CD14-positive monocyte (primary cell): Measurements from ENCODE around the gene BUD23. TPM values are rescaled to one million over a fixed set of nuclear protein-coding genes. Genes with fewer than 3 reads are reported as not detected.

ENCODE experiments used
- DNase-seq, 3 donors: peaks; one replicate each; pipeline ENCODE4 v3.0.0-alpha.2; 2011 to 2022
- H2AFZ ChIP-seq: 2 replicates; pipeline ENCODE4 v1.6.0; 2012; ENCODE audit warnings: mild to moderate bottlenecking, low read depth, low read length, inconsistent platforms; ENCODE audit not compliant: insufficient read depth, poor library complexity, severe bottlenecking
- H3K27ac ChIP-seq, 2 donors: 1 replicate in 1 of 2; 2 replicates in 1 of 2; pipeline ENCODE4 v1.5.1; 2012 to 2013; ENCODE audit warnings: low read length in 2 of 2, control low read depth in 1 of 2, inconsistent platforms in 1 of 2, low read depth in 1 of 2, mild to moderate bottlenecking in 1 of 2
- H3K27me3 ChIP-seq, 2 donors: one replicate each; pipeline versions ENCODE4 v1.6.0 to v1.6.1; 2011 to 2013; ENCODE audit warnings: low read length in 2 of 2; ENCODE audit not compliant: control insufficient read depth in 2 of 2, insufficient read depth in 2 of 2
- H3K36me3 ChIP-seq, 2 donors: replicated peaks in 1 of 2; 1 replicate in 1 of 2; 2 replicates in 1 of 2; pipeline versions ENCODE4 v1.5.1 to v1.6.1; 2012 to 2013; ENCODE audit warnings: low read length in 2 of 2, control low read depth in 1 of 2, inconsistent platforms in 1 of 2, mild to moderate bottlenecking in 1 of 2; ENCODE audit not compliant: insufficient read depth in 2 of 2, control insufficient read depth in 1 of 2
- H3K4me1 ChIP-seq, 2 donors: 1 replicate in 1 of 2; 2 replicates in 1 of 2; pipeline versions ENCODE4 v1.5.1 to v1.6.1; 2012 to 2013; ENCODE audit warnings: low read length in 2 of 2, control low read depth in 1 of 2, inconsistent platforms in 1 of 2, mild to moderate bottlenecking in 1 of 2, moderate library complexity in 1 of 2; ENCODE audit not compliant: insufficient read depth in 2 of 2, control insufficient read depth in 1 of 2
- H3K4me2 ChIP-seq: replicated peaks from 2 replicates; pipeline ENCODE3; 2012; ENCODE audit warnings: low read length, moderate library complexity, mild to moderate bottlenecking; ENCODE audit not compliant: poor library complexity, severe bottlenecking; ENCODE audit errors: extremely low read depth
- H3K4me3 ChIP-seq, 3 experiments: fragments of 200-600 bp in 1 of 3; sonication (generic) in 1 of 3; replicated peaks in 1 of 3; 1 replicate in 2 of 3; 2 replicates in 1 of 3; pipeline ENCODE4 v1.5.1; 2011 to 2013; ENCODE audit warnings: low read length in 3 of 3, mild to moderate bottlenecking in 3 of 3, control low read depth in 2 of 3, low read depth in 2 of 3, inconsistent platforms in 1 of 3, moderate library complexity in 1 of 3
- H3K79me2 ChIP-seq: 2 replicates; pipeline ENCODE4 v1.6.0; 2012; ENCODE audit warnings: mild to moderate bottlenecking, control low read depth, inconsistent platforms, low read length, moderate library complexity; ENCODE audit not compliant: insufficient read depth
- H3K9ac ChIP-seq: 2 replicates; pipeline ENCODE4 v1.6.0; 2017; ENCODE audit warnings: low read length, mild to moderate bottlenecking; ENCODE audit not compliant: insufficient read depth, poor library complexity, severe bottlenecking
- H3K9me3 ChIP-seq, 2 donors: replicated peaks in 1 of 2; 1 replicate in 1 of 2; 2 replicates in 1 of 2; pipeline versions ENCODE4 v1.5.1 to v1.6.1; 2012 to 2013; ENCODE audit warnings: low read length in 2 of 2, control low read depth in 1 of 2; ENCODE audit not compliant: control insufficient read depth in 1 of 2, insufficient read depth in 1 of 2
- H4K20me1 ChIP-seq: 2 replicates; pipeline ENCODE4 v1.6.0; 2012; ENCODE audit warnings: mild to moderate bottlenecking, low read length, control low read depth, moderate library complexity; ENCODE audit not compliant: insufficient read depth
- H3K27ac Mint-ChIP-seq, 7 donors: one replicate each; pipeline ENCODE4 v1.8.0; 2020; ENCODE audit warnings: mild to moderate bottlenecking in 7 of 7, mixed read lengths in 7 of 7, moderate library complexity in 6 of 7, inconsistent platforms in 2 of 7
- H3K27me3 Mint-ChIP-seq, 3 donors: one replicate each; pipeline ENCODE4 v1.8.0; 2021 to 2022; ENCODE audit warnings: low read depth in 3 of 3, mild to moderate bottlenecking in 3 of 3, mixed read lengths in 3 of 3, moderate library complexity in 3 of 3, inconsistent platforms in 1 of 3
- H3K36me3 Mint-ChIP-seq, 2 donors: one replicate each; pipeline ENCODE4 v1.8.0; 2020; ENCODE audit warnings: mixed read lengths in 2 of 2, inconsistent platforms in 1 of 2, mild to moderate bottlenecking in 1 of 2
- H3K4me1 Mint-ChIP-seq: one replicate; pipeline ENCODE4 v1.8.0; 2020; ENCODE audit warnings: mild to moderate bottlenecking, mixed read lengths
- H3K4me3 Mint-ChIP-seq, 2 donors: one replicate each; pipeline ENCODE4 v1.8.0; 2020; ENCODE audit warnings: mild to moderate bottlenecking in 2 of 2, mixed read lengths in 2 of 2, moderate library complexity in 1 of 2
- H3K9me3 Mint-ChIP-seq, 7 donors: one replicate each; pipeline ENCODE4 v1.8.0; 2020 to 2022; ENCODE audit warnings: mixed read lengths in 7 of 7, mild to moderate bottlenecking in 6 of 7, moderate library complexity in 6 of 7, inconsistent platforms in 2 of 7
- CTCF ChIP-seq: fragments of 200-600 bp; IDR thresholded peaks from one replicate; pipeline ENCODE4 v1.8.0; 2022; ENCODE audit warnings: antibody characterized with exemption, mild to moderate bottlenecking
- WGBS: methylation state at CpG from one replicate; pipeline ENCODE4 v1.1.5; 2013; ENCODE audit warnings: missing lambda C conversion rate; ENCODE audit not compliant: insufficient coverage; 5-methylcytosine and 5-hydroxymethylcytosine counted together
- intact Hi-C, 2 donors: fragments of 100-400 bp; cut with micrococcal nuclease; formaldehyde crosslinking; loops; one replicate each; pipeline versions ENCODE4 v1.15.0 to v1.15.1; 2023
- polyA plus RNA-seq, 3 donors: library from polyadenylated mRNA; depleted of rRNA in 1 of 3; unstranded in 2 of 3; stranded (reverse) in 1 of 3; fragments of 300-500 nt in 2 of 3; fragments of >200 nt in 1 of 3; fragmentation: Illumina TruSeq in 2 of 3; gene quantifications; 1 replicate in 2 of 3; 2 replicates in 1 of 3; pipeline ENCODE4 v1.2.3, GENCODE V29; 2012 to 2021

Gene BUD23
- polyA plus RNA-seq, 3 donors: 44.5 to 51.9 (median 51.1) TPM

- Histone ChIP-seq H3K9ac (no peak overlapping the region), H2AFZ (no peak overlapping the region), H4K20me1 (no peaks in the 10 kb centered on the region), H3K27ac (no peak overlapping the region), H3K36me3 (no peaks in the 10 kb centered on the region), H3K4me2 (no peak overlapping the region), H3K9me3 (peaks cover 20 to 24% of the 10 kb centered on the region in 2 donors), H3K79me2 (no peaks in the 10 kb centered on the region), H3K4me1 (peaks cover 5 to 10% of the 10 kb centered on the region in 2 donors), H3K4me3 (no peak overlapping the region), H3K27me3 (peaks cover 16 to 36% of the 10 kb centered on the region in 2 donors)
- intact Hi-C loops: no loop called here
- Mint-ChIP-seq H3K4me1 (peaks cover 16% of the 10 kb centered on the region), H3K36me3 (peaks cover 0 to 2% of the 10 kb centered on the region in 2 donors), H3K4me3 (no peak overlapping the region), H3K9me3 (peaks cover 3 to 38% (median 29%) of the 10 kb centered on the region in 7 donors), H3K27me3 (peaks cover 38 to 66% (median 47%) of the 10 kb centered on the region in 3 donors), H3K27ac (no peak overlapping the region)
- DNase-seq: no peak
- TF ChIP-seq CTCF: no peak
- WGBS: no CpG with 5 or more reads among the region's 2 CpGs
These were observed 40.6 kb upstream of the BUD23 start for GRCh38 chr7:73642834-73643233.

GRCh38 chr7:73644688-73645286 is 38.6 kb upstream of the BUD23 start:
- DNase-seq: no peak
- Histone ChIP-seq H3K79me2 (no peaks in the 10 kb centered on the region), H3K4me2 (no peak overlapping the region), H4K20me1 (no peaks in the 10 kb centered on the region), H3K4me1 (peaks cover 3 to 8% of the 10 kb centered on the region in 2 donors), H3K9ac (no peak overlapping the region), H3K4me3 (no peak overlapping the region), H2AFZ (no peak overlapping the region), H3K36me3 (no peaks in the 10 kb centered on the region), H3K27me3 (peaks cover 31 to 55% of the 10 kb centered on the region in 2 donors), H3K27ac (no peak overlapping the region), H3K9me3 (peaks cover 24 to 25% of the 10 kb centered on the region in 2 donors)
- WGBS: 67% methylated on average over 5 of the region's 5 CpGs
- Mint-ChIP-seq H3K4me3 (no peak overlapping the region), H3K9me3 (peaks cover 3 to 38% (median 29%) of the 10 kb centered on the region in 7 donors), H3K36me3 (peaks cover 0 to 2% of the 10 kb centered on the region in 2 donors), H3K27me3 (peaks cover 57 to 83% (median 65%) of the 10 kb centered on the region in 3 donors), H3K4me1 (peaks cover 18% of the 10 kb centered on the region), H3K27ac (no peak overlapping the region)
- intact Hi-C loops: no loop called here
- TF ChIP-seq CTCF: no peak
